Activated B cell treated with CpG ODN at 0.5 μM for 24 hours (primary cell): ENCODE data around the gene MYO16. TPM values are rescaled to one million over a fixed set of nuclear protein-coding genes. Genes with fewer than 3 reads are reported as not detected.

Experiments used
- ATAC-seq: fragments of 200-7000 bp; cut with Tn5 transposase; one replicate; pipeline ENCODE4 v1.10.0; 2021; ENCODE audit warnings: low read depth, mild to moderate bottlenecking, moderate library complexity
- CTCF ChIA-PET: fragments of 350-600 bp; sonication (Branson Sonifier 250); formaldehyde crosslinking; loops from one replicate; lab custom pipeline; 2021; ENCODE audit warnings: antibody characterized with exemption; lab: Charles Lee
- POLR2A ChIA-PET: fragments of 350-600 bp; sonication (Branson Sonifier 250); formaldehyde crosslinking; loops from one replicate; lab custom pipeline; 2021; ENCODE audit warnings: antibody characterized with exemption; lab: Charles Lee
- DNase-seq: peaks from one replicate; pipeline ENCODE4 v3.0.0; 2022
- H3K27ac Mint-ChIP-seq: one replicate; pipeline ENCODE4 v1.8.0; 2020; ENCODE audit warnings: mixed read lengths
- H3K27me3 Mint-ChIP-seq: one replicate; pipeline ENCODE4 v1.8.0; 2021; ENCODE audit warnings: mixed read lengths
- H3K36me3 Mint-ChIP-seq: one replicate; pipeline ENCODE4 v1.8.0; 2021; ENCODE audit warnings: low read depth, mixed read lengths
- H3K4me1 Mint-ChIP-seq: one replicate; pipeline ENCODE4 v1.8.0; 2021; ENCODE audit warnings: mixed read lengths
- H3K4me3 Mint-ChIP-seq: one replicate; pipeline ENCODE4 v1.8.0; 2020; ENCODE audit warnings: mild to moderate bottlenecking, mixed read lengths
- H3K9me3 Mint-ChIP-seq: one replicate; pipeline ENCODE4 v1.8.0; 2020; ENCODE audit warnings: mixed read lengths
- intact Hi-C: fragments of 100-400 bp; cut with micrococcal nuclease; formaldehyde crosslinking; loops from one replicate; pipeline ENCODE4 v1.15.1; 2024
- total RNA-seq: library from RNA; stranded (reverse); gene quantifications from 2 replicates; pipeline ENCODE4 v1.2.3, GENCODE V29; 2022
- TF ChIP-seq, protein P1 (sequence below): fragments of 200-600 bp; IDR thresholded peaks from one replicate; pipeline ENCODE4 v1.8.0; 2022; ENCODE audit warnings: antibody characterized with exemption, mild to moderate bottlenecking

Gene MYO16
- total RNA-seq, 1 donor from 2014 or later = not detected

DNA sequence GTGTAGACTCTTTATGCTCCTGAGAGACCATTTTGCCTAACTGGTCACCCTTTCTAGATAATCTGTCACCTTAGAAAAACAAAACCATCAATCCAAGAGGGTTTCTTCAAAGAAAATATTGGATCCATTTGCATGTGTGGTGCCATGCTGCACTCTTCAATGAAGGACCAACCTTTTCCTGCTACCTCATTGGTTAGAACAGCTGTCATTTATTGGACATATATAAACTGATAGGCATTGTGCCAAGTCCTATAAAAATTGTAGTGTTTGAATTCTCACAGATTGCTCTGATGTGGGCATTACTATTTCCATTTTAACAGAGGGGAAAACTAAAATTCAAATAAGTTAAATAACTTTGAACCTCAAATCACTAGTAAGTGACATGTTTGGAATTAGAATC, 333.2 kb downstream of the MYO16 start:
- Mint-ChIP-seq H3K4me1 (no peaks in the 10 kb centered on the region), H3K36me3 (no peaks in the 10 kb centered on the region), H3K9me3 (no peaks in the 10 kb centered on the region), H3K27me3 (peaks cover 2% of the 10 kb centered on the region), H3K4me3 (no peak overlapping the region), H3K27ac (no peak overlapping the region)
- ATAC-seq (no peak), DNase-seq (no peak)
- TF ChIP-seq, protein P1, sequence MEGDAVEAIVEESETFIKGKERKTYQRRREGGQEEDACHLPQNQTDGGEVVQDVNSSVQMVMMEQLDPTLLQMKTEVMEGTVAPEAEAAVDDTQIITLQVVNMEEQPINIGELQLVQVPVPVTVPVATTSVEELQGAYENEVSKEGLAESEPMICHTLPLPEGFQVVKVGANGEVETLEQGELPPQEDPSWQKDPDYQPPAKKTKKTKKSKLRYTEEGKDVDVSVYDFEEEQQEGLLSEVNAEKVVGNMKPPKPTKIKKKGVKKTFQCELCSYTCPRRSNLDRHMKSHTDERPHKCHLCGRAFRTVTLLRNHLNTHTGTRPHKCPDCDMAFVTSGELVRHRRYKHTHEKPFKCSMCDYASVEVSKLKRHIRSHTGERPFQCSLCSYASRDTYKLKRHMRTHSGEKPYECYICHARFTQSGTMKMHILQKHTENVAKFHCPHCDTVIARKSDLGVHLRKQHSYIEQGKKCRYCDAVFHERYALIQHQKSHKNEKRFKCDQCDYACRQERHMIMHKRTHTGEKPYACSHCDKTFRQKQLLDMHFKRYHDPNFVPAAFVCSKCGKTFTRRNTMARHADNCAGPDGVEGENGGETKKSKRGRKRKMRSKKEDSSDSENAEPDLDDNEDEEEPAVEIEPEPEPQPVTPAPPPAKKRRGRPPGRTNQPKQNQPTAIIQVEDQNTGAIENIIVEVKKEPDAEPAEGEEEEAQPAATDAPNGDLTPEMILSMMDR = no peak
- intact Hi-C loops = loop anchor here (5.0 kb wide), 1 partner anchor 185 kb away; no protein-coding TSS in a partner anchor
- ChIA-PET POLR2A (no interaction called here), CTCF (no interaction called here)

DNA sequence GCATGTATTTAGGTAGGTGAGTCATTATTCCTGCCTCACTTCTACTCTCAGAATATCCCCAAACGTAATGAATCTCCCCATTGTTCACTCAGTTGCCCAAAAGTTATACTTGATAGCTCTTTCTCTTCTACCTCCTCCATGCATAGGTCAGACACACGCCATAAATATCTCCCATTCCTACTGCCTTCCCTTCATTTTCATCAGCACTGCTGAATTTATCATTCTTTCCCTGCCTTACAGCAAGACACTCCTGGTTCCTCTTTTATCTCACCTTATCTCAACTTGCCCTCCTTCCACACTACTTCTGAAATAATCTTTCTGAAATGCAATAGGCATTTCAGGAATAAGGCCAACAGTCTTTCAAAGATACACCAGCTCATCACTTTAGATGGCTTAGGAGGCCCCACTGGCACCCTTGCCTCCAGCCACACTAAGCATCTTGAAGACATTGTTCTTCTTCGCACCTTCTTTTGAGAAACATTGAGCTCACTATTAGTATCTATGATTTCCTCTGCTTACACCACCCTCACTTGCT, 333.9 kb downstream of the MYO16 start:
- H3K27ac Mint-ChIP-seq = no peak overlapping the region
- H3K36me3 Mint-ChIP-seq = no peaks in the 10 kb centered on the region
- peaks cover 2% of the 10 kb centered on the region for H3K27me3 Mint-ChIP-seq
- no peak for DNase-seq
- ATAC-seq = no peak
- intact Hi-C loops = loop anchor here (5.0 kb wide), 1 partner anchor 184 kb away; no protein-coding TSS in a partner anchor
- no peaks in the 10 kb centered on the region for H3K9me3 Mint-ChIP-seq
- H3K4me3 Mint-ChIP-seq = no peak overlapping the region
- POLR2A ChIA-PET = no interaction called here
- TF ChIP-seq, protein P1 = no peak
- H3K4me1 Mint-ChIP-seq = no peaks in the 10 kb centered on the region
- CTCF ChIA-PET = interaction anchor here (1.2 kb wide), 1 partner anchor 1448 kb away, joined by 5 read pairs; no protein-coding TSS in a partner anchor

DNA sequence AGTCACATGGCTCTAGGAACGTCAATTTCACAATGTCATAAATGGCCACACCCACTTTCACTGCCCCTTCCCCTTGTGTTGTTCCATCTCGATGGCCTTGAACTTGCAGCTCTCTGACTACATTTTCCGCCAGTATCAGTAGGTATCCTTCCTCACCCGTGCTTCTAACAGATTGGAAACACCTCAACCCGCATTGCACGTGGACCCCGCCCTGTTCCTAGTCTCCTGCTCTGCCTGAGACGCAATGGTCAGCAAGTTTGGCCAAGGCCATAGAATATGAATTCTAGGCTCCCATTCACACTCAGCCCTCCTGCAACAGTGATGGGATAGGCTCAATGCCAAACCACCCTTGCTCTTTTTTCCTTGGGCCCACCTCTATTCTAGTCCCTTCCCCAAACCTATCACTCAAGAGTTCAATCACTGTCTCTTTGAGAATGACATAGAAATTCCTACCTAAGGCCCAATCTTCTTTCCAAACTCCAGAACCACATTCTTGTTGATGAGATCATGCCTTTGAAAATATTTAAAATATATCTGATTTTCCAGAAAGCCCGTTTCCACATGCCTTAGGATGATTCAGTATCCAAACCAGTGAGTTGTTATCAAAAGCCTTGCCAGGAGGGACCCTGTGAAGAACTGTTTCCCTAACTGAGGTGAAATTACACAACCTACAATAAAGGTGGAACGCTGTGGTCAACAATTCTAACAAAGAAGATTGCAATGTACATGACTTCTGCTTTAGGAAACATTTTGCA, 334.6 kb downstream of the MYO16 start:
- Mint-ChIP-seq H3K9me3 (no peaks in the 10 kb centered on the region), H3K36me3 (no peaks in the 10 kb centered on the region), H3K4me1 (no peaks in the 10 kb centered on the region), H3K27me3 (peaks cover 2% of the 10 kb centered on the region), H3K4me3 (no peak overlapping the region), H3K27ac (no peak overlapping the region)
- ChIA-PET CTCF (interaction anchor here (1.2 kb wide), 1 partner anchor 1448 kb away, joined by 5 read pairs; no protein-coding TSS in a partner anchor), POLR2A (no interaction called here)
- no peak for ATAC-seq
- DNase-seq = no peak
- intact Hi-C loops = loop anchor here (5.0 kb wide), 1 partner anchor 183 kb away; no protein-coding TSS in a partner anchor
- TF ChIP-seq, protein P1 = no peak

DNA sequence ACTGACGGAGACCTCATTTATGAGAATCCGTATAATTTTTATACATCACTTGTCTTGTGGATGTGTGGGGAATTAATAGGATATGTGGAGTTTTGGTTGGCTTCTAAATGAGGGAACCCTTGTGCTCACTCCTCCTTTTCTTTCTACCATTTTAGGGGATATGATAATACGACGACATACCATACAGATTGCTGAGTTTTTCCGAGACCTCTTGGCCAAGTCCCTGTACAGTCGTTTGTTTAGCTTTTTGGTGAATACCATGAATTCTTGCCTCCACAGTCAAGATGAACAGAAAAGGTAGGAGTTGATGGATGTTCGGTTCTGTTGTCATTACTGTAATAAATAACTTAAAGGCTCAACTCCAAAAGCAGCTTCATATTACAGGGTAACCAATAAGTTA, 335.2 kb downstream of the MYO16 start:
- Mint-ChIP-seq H3K36me3 (no peaks in the 10 kb centered on the region), H3K4me3 (no peak overlapping the region), H3K27ac (no peak overlapping the region), H3K9me3 (no peaks in the 10 kb centered on the region), H3K27me3 (no peaks in the 10 kb centered on the region), H3K4me1 (no peaks in the 10 kb centered on the region)
- no peak for DNase-seq
- TF ChIP-seq, protein P1 = no peak
- ATAC-seq = no peak
- intact Hi-C loops = loop anchor here (5.0 kb wide), 1 partner anchor 183 kb away; no protein-coding TSS in a partner anchor
- ChIA-PET CTCF (no interaction called here), POLR2A (no interaction called here)

DNA sequence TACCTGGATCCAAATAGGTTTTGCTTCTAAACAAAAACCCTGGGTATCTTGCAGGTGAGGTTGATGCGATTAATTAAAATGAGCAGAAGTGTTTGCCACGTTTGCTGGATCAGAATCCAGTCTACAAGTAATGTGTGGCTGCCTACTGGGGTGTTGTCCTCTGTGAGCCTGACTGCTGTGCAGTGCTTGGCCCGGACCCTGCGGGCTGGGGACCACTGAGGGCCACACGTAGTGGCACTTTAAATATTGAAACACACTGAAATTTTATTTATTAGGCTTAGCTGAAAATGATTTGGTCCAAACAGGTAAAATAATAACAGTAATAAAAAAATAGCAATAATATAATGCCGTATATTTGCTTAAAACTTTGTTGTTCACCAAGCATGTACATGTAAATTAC, 338.0 kb downstream of the MYO16 start:
- no peak for DNase-seq
- Mint-ChIP-seq H3K36me3 (no peaks in the 10 kb centered on the region), H3K27me3 (no peaks in the 10 kb centered on the region), H3K4me1 (no peaks in the 10 kb centered on the region), H3K9me3 (no peaks in the 10 kb centered on the region), H3K27ac (no peak overlapping the region), H3K4me3 (no peak overlapping the region)
- ATAC-seq = no peak
- ChIA-PET CTCF (no interaction called here), POLR2A (no interaction called here)
- TF ChIP-seq, protein P1 = no peak
- intact Hi-C loops = no loop called here
